PFSK-1 (cell line): ENCODE measurements around the gene CDC45.

Experiments used
- POLR2AphosphoS5 ChIP-seq: IDR thresholded peaks from 2 replicates; pipeline ENCODE4 v1.6.1; 2012; ENCODE audit warnings: low read depth, mild to moderate bottlenecking, control low read depth, low read length, moderate library complexity
- SIN3A ChIP-seq: IDR thresholded peaks from 2 replicates; pipeline ENCODE4 v1.6.1; 2012; ENCODE audit warnings: mild to moderate bottlenecking, low read length, moderate library complexity, borderline replicate concordance; ENCODE audit not compliant: insufficient read depth
- TF ChIP-seq, protein P1 (sequence below), 2 experiments: IDR thresholded peaks; 2 replicates each; pipeline versions ENCODE4 v1.6.1 to v1.8.0; 2011 to 2012; ENCODE audit warnings: low read depth in 2 of 2, low read length in 2 of 2, control low read depth in 1 of 2, inconsistent platforms in 1 of 2, mild to moderate bottlenecking in 1 of 2, moderate library complexity in 1 of 2; ENCODE audit not compliant: insufficient read depth in 1 of 2

DNA sequence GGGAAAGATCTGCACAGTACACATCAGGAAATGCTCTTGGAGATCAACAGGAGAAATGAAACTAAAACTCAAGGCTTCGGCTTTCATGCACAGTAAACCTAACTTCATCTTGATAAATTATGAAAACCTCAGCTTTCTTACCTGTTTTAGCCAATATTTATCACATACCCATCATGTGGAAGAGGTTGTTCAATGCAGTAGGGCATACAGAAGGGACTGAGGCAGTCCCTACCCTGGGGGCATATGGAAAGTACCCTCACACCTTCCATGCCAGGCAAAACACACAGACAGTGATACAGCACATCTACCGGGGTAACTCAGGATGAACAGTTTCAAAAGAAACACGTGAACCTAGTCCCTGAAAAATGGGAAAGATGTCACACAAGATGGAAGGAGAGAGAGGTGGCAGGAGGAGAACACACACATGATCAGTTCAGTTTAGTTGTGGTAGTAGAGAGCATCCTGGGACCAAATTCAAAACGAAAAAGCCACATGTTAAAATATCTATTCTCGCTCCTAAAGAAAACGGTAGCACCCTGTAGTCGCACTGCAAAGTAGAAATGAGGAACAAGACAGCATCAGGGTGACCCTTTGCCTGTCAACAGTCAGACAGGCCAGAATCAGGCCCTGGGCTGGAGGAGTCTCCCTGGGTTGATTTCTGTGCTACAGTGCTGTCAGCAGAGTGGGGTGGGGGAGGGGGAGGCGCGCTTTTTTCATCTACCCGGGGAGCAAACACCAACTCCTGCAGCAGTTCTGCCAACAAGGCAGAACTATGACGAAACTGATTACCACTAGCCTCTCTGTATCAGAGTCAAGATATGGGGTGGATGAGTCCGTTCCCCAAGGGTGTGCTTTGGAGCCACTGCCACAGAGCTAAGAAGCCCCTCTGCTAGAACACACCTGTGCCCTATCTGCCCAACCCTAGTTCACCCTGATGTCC is 49.5 kb upstream of the CDC45 start:
- TF ChIP-seq SIN3A (no peak), POLR2AphosphoS5 (no peak)
- TF ChIP-seq, protein P1, sequence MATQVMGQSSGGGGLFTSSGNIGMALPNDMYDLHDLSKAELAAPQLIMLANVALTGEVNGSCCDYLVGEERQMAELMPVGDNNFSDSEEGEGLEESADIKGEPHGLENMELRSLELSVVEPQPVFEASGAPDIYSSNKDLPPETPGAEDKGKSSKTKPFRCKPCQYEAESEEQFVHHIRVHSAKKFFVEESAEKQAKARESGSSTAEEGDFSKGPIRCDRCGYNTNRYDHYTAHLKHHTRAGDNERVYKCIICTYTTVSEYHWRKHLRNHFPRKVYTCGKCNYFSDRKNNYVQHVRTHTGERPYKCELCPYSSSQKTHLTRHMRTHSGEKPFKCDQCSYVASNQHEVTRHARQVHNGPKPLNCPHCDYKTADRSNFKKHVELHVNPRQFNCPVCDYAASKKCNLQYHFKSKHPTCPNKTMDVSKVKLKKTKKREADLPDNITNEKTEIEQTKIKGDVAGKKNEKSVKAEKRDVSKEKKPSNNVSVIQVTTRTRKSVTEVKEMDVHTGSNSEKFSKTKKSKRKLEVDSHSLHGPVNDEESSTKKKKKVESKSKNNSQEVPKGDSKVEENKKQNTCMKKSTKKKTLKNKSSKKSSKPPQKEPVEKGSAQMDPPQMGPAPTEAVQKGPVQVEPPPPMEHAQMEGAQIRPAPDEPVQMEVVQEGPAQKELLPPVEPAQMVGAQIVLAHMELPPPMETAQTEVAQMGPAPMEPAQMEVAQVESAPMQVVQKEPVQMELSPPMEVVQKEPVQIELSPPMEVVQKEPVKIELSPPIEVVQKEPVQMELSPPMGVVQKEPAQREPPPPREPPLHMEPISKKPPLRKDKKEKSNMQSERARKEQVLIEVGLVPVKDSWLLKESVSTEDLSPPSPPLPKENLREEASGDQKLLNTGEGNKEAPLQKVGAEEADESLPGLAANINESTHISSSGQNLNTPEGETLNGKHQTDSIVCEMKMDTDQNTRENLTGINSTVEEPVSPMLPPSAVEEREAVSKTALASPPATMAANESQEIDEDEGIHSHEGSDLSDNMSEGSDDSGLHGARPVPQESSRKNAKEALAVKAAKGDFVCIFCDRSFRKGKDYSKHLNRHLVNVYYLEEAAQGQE (IDR thresholded peaks at IDR 0.05; ENCODE audit: insufficient read depth in 1 of 2, low read depth in 2 of 2, low read length in 2 of 2): no peak
